HCT116 (cell line): ENCODE measurements around the gene AMOTL2. TPM values are rescaled to one million over a fixed set of nuclear protein-coding genes. Genes with fewer than 3 reads are reported as not detected.
A peak's percentile ranks its signal among the peaks of the same experiment; 100 is the strongest.

Experiments
- ATAC-seq: fragments of 200-7000 bp; cut with Tn5 transposase; 2 replicates; pipeline ENCODE4 v1.9.1; 2020; ENCODE audit warnings: mild to moderate bottlenecking, moderate library complexity
- BruUV-seq: library from RNA; stranded (reverse); fragments of 400-500 nt; replicated peaks from 2 replicates; lab custom pipeline; 2021; lab: Mats Ljungman, UMichigan
- CTCF ChIA-PET: fragments of 300-600 bp; sonication (Branson Sonifier 250); formaldehyde crosslinking; loops from one replicate; lab custom pipeline; 2021; ENCODE audit warnings: antibody characterized with exemption; lab: Charles Lee
- POLR2A ChIA-PET: fragments of 300-600, 350-600 bp; sonication (Branson Sonifier 250); formaldehyde crosslinking; loops from one replicate; lab custom pipeline; 2021; ENCODE audit warnings: antibody characterized with exemption; lab: Charles Lee
- RAD21 ChIA-PET, 2 experiments: fragments of 300-600 bp; sonication (Branson Sonifier 250); formaldehyde crosslinking; loops; one replicate each; lab custom pipeline; 2023; ENCODE audit warnings: low total read pairs in 2 of 2; ENCODE audit not compliant: uncharacterized antibody in 2 of 2, unreplicated experiment in 2 of 2, low non-redundant PET in 1 of 2; lab: Charles Lee
- DNase-seq: peaks from one replicate; pipeline ENCODE4 v3.0.0-alpha.2; 2010; ENCODE audit warnings: low read depth, low spot score
- H2AFZ ChIP-seq: fragments of 200-600 bp; shearing (Covaris generic), sonication (generic); 2 replicates; pipeline ENCODE4 v1.6.1; 2017; ENCODE audit warnings: low read depth, mixed run types, mixed read lengths, antibody characterized with exemption, low read length; ENCODE audit not compliant: poor library complexity, severe bottlenecking
- H3K27ac ChIP-seq: 2 replicates; pipeline ENCODE4 v1.5.1; 2012; ENCODE audit warnings: low read depth, low read length
- H3K27me3 ChIP-seq: fragments of 200-600 bp; sonication (generic); 2 replicates; pipeline ENCODE4 v1.6.1; 2016; ENCODE audit warnings: mixed run types, low read length, mixed read lengths; ENCODE audit not compliant: insufficient read depth
- H3K36me3 ChIP-seq, 2 experiments: fragments of 200-500 bp in 1 of 2; fragments of 200-600 bp in 1 of 2; sonication (Bioruptor generic) in 1 of 2; sonication (generic) in 1 of 2; 2 replicates each; pipeline versions ENCODE4 v1.5.1 to v1.6.1; 2014 to 2016; ENCODE audit warnings: low read length in 2 of 2, inconsistent platforms in 1 of 2, mixed read lengths in 1 of 2, mixed run types in 1 of 2; ENCODE audit not compliant: insufficient read depth in 2 of 2, control insufficient read depth in 1 of 2
- H3K4me1 ChIP-seq, 2 experiments: fragments of 200-600 bp in 1 of 2; sonication (generic) in 1 of 2; 2 replicates each; pipeline versions ENCODE4 v1.5.1 to v1.6.1; 2012 to 2017; ENCODE audit warnings: low read length in 2 of 2, inconsistent platforms in 1 of 2, mild to moderate bottlenecking in 1 of 2, mixed read lengths in 1 of 2, mixed run types in 1 of 2, moderate library complexity in 1 of 2; ENCODE audit not compliant: insufficient read depth in 2 of 2, control insufficient read depth in 1 of 2
- H3K4me2 ChIP-seq: fragments of 200-600 bp; sonication (generic); 2 replicates; pipeline ENCODE4 v1.6.1; 2017; ENCODE audit warnings: mixed run types, low read length, mixed read lengths
- H3K4me3 ChIP-seq, 2 experiments: fragments of 200-600 bp in 1 of 2; sonication (generic) in 1 of 2; replicated peaks in 1 of 2; 2 replicates each; pipeline ENCODE4 v1.5.1; 2011 to 2016; ENCODE audit warnings: low read length in 2 of 2, control low read depth in 1 of 2, low read depth in 1 of 2, mild to moderate bottlenecking in 1 of 2, mixed read lengths in 1 of 2, mixed run types in 1 of 2
- H3K79me2 ChIP-seq: fragments of 200-600 bp; sonication (generic); 2 replicates; pipeline ENCODE4 v1.6.1; 2017; ENCODE audit warnings: mild to moderate bottlenecking, mixed run types, low read length, moderate library complexity, mixed read lengths; ENCODE audit not compliant: insufficient read depth
- H3K9ac ChIP-seq: fragments of 200-600 bp; sonication (generic); 2 replicates; pipeline ENCODE4 v1.6.1; 2016; ENCODE audit warnings: low read length, mixed read lengths
- H3K9me2 ChIP-seq: fragments of 200-600 bp; sonication (generic), shearing (Covaris generic); 2 replicates; pipeline ENCODE4 v1.6.1; 2017; ENCODE audit warnings: mixed run types, mild to moderate bottlenecking, moderate library complexity; ENCODE audit not compliant: insufficient read depth
- H3K9me3 ChIP-seq, 2 experiments: fragments of 200-500 bp in 1 of 2; fragments of 200-600 bp in 1 of 2; sonication (Bioruptor generic) in 1 of 2; sonication (generic) in 1 of 2; 2 replicates each; pipeline ENCODE4 v1.6.1; 2014 to 2017; ENCODE audit warnings: low read length in 2 of 2, mixed read lengths in 2 of 2, inconsistent platforms in 1 of 2, low read depth in 1 of 2, mild to moderate bottlenecking in 1 of 2, mixed run types in 1 of 2, moderate library complexity in 1 of 2; ENCODE audit not compliant: control insufficient read depth in 1 of 2, insufficient read depth in 1 of 2
- H4K20me1 ChIP-seq: fragments of 200-600 bp; sonication (generic), shearing (Covaris generic); 2 replicates; pipeline ENCODE4 v1.6.1; 2017; ENCODE audit warnings: mixed run types, mild to moderate bottlenecking, moderate library complexity; ENCODE audit not compliant: insufficient read depth
- CBX3 ChIP-seq: IDR thresholded peaks from 2 replicates; pipeline ENCODE4 v1.6.1; 2012; ENCODE audit warnings: low read depth
- ELF1 ChIP-seq: IDR thresholded peaks from 2 replicates; pipeline ENCODE4 v1.6.1; 2012; ENCODE audit warnings: low read depth, borderline replicate concordance
- EZH2 ChIP-seq: fragments of 200-600 bp; sonication (generic); IDR thresholded peaks from 2 replicates; pipeline ENCODE4 v1.6.1; 2017; ENCODE audit warnings: antibody characterized with exemption, mixed run types
- EZH2phosphoT487 ChIP-seq: fragments of 200-600 bp; IDR thresholded peaks from 2 replicates; pipeline ENCODE4 v1.6.1; 2018; ENCODE audit warnings: antibody characterized with exemption, borderline replicate concordance
- FOSL1 ChIP-seq: IDR thresholded peaks from 2 replicates; pipeline ENCODE4 v1.6.1; 2012; ENCODE audit warnings: low read depth
- JUND ChIP-seq: IDR thresholded peaks from 2 replicates; pipeline ENCODE4 v1.6.1; 2012
- POLR2A ChIP-seq: IDR thresholded peaks from 2 replicates; pipeline ENCODE4 v1.7.0; 2011; ENCODE audit warnings: borderline replicate concordance; ENCODE audit not compliant: insufficient read depth, insufficient read length; ENCODE audit errors: extremely low read depth
- RAD21 ChIP-seq: IDR thresholded peaks from 2 replicates; pipeline ENCODE4 v1.6.1; 2012; ENCODE audit warnings: low read depth, mild to moderate bottlenecking
- SIN3A ChIP-seq: IDR thresholded peaks from 2 replicates; pipeline ENCODE4 v1.6.1; 2012; ENCODE audit warnings: low read depth
- TCF7L2 ChIP-seq: IDR thresholded peaks from 2 replicates; pipeline ENCODE4 v1.7.0; 2011; ENCODE audit warnings: borderline replicate concordance, inconsistent platforms; ENCODE audit not compliant: insufficient read depth, insufficient read length; ENCODE audit errors: extremely low read depth
- ZFX ChIP-seq: fragments of 450-650 bp; IDR thresholded peaks from 2 replicates; pipeline ENCODE4 v1.6.1; 2017
- ZNF274 ChIP-seq: fragments of 200-500 bp; sonication (Bioruptor generic); IDR thresholded peaks from 2 replicates; pipeline ENCODE4 v1.6.1; 2014; ENCODE audit warnings: mild to moderate bottlenecking, low read depth, low read length, inconsistent platforms
- intact Hi-C: fragments of 100-400 bp; cut with micrococcal nuclease; formaldehyde crosslinking; loops from 2 replicates; pipeline ENCODE4 v1.10.0; 2022
- total RNA-seq: library from RNA; stranded (reverse); gene quantifications from one replicate; pipeline ENCODE4 v1.2.1, GENCODE V29; 2021; ENCODE audit not compliant: unreplicated experiment
- TF ChIP-seq, protein P1 (sequence below): IDR thresholded peaks from 2 replicates; pipeline ENCODE4 v1.6.1; 2012; ENCODE audit warnings: low read depth
- TF ChIP-seq, protein P2 (sequence below): IDR thresholded peaks from 2 replicates; pipeline ENCODE4 v1.6.1; 2012
- TF ChIP-seq, protein P3 (sequence below): IDR thresholded peaks from 2 replicates; pipeline ENCODE4 v1.6.1; 2011; ENCODE audit warnings: mild to moderate bottlenecking, low read length, moderate library complexity; ENCODE audit not compliant: insufficient replicate concordance; ENCODE audit errors: extremely low read depth
- TF ChIP-seq, protein P4 (sequence below): IDR thresholded peaks from 2 replicates; pipeline ENCODE4 v1.6.1; 2012

Gene AMOTL2
- total RNA-seq, 1 experiment from 2014 or later = 54.0 TPM

DNA sequence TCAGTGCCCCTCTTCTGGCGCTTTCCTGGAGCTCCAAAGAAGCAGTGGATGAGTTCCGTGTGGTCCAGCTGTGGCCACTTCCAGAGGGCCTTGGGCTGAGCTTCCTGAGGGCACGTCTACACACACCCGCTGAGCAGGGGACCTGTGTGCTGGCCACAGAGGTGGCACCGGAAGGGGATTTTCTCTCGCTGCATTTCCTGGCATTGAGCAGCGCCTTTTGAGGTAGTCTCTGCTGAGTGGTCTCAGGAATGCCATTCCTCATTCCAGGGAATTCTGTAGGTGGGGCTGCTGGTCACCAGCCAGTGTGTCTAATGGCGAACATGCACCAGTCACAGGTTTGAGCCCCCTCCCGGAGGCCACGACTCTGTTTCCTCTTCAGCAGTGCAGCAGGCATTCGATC lies 48.1 kb downstream of the AMOTL2 start (continued):
- TF ChIP-seq, protein P1, sequence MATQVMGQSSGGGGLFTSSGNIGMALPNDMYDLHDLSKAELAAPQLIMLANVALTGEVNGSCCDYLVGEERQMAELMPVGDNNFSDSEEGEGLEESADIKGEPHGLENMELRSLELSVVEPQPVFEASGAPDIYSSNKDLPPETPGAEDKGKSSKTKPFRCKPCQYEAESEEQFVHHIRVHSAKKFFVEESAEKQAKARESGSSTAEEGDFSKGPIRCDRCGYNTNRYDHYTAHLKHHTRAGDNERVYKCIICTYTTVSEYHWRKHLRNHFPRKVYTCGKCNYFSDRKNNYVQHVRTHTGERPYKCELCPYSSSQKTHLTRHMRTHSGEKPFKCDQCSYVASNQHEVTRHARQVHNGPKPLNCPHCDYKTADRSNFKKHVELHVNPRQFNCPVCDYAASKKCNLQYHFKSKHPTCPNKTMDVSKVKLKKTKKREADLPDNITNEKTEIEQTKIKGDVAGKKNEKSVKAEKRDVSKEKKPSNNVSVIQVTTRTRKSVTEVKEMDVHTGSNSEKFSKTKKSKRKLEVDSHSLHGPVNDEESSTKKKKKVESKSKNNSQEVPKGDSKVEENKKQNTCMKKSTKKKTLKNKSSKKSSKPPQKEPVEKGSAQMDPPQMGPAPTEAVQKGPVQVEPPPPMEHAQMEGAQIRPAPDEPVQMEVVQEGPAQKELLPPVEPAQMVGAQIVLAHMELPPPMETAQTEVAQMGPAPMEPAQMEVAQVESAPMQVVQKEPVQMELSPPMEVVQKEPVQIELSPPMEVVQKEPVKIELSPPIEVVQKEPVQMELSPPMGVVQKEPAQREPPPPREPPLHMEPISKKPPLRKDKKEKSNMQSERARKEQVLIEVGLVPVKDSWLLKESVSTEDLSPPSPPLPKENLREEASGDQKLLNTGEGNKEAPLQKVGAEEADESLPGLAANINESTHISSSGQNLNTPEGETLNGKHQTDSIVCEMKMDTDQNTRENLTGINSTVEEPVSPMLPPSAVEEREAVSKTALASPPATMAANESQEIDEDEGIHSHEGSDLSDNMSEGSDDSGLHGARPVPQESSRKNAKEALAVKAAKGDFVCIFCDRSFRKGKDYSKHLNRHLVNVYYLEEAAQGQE = no peak
- TF ChIP-seq POLR2A = no peak
- TF ChIP-seq EZH2phosphoT487 = no peak
- TF ChIP-seq SIN3A = no peak
- TF ChIP-seq, protein P2, sequence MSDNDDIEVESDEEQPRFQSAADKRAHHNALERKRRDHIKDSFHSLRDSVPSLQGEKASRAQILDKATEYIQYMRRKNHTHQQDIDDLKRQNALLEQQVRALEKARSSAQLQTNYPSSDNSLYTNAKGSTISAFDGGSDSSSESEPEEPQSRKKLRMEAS = no peak
- no peak for TF ChIP-seq CBX3
- TF ChIP-seq, protein P3, sequence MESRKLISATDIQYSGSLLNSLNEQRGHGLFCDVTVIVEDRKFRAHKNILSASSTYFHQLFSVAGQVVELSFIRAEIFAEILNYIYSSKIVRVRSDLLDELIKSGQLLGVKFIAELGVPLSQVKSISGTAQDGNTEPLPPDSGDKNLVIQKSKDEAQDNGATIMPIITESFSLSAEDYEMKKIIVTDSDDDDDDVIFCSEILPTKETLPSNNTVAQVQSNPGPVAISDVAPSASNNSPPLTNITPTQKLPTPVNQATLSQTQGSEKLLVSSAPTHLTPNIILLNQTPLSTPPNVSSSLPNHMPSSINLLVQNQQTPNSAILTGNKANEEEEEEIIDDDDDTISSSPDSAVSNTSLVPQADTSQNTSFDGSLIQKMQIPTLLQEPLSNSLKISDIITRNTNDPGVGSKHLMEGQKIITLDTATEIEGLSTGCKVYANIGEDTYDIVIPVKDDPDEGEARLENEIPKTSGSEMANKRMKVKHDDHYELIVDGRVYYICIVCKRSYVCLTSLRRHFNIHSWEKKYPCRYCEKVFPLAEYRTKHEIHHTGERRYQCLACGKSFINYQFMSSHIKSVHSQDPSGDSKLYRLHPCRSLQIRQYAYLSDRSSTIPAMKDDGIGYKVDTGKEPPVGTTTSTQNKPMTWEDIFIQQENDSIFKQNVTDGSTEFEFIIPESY = no peak
- no peak for TF ChIP-seq RAD21

DNA sequence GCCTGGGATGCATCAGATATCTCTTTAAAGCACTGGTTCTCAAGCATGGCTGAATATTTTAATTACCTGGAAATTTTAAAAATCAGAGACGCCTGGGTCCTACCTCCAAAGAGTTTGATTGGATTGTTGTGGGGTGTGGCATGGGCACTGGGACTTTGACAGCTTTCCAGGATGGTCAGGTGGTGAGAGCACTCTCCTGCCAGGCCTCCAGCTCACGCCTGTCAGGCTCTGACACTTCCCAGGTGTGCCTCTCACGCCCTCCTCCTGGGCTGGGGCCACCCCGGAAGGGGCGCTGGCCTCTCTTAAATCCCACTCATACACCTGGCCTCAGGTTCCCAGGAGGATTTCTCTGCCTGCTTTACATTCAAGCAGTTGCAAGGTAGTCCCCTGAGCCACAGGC lies 48.5 kb downstream of the AMOTL2 start:
- ChIA-PET POLR2A (no interaction called here), RAD21 (no interaction called here), CTCF (no interaction called here)
- intact Hi-C loops = no loop called here
- peaks cover 43 to 64% of the 10 kb centered on the region in 2 experiments for H3K4me1 ChIP-seq
- no peaks in the 10 kb centered on the region for H3K36me3 ChIP-seq
- H3K79me2 ChIP-seq = no peaks in the 10 kb centered on the region
- DNase-seq = no peak
- no peak overlapping the region for H3K9ac ChIP-seq
- H3K4me3 ChIP-seq = no peak overlapping the region
- H3K27me3 ChIP-seq = no peaks in the 10 kb centered on the region
- no peaks in the 10 kb centered on the region for H4K20me1 ChIP-seq
- H3K9me2 ChIP-seq = no peaks in the 10 kb centered on the region
- H3K4me2 ChIP-seq = peak overlapping the region; percentile 83
- ATAC-seq = no peak
- no peaks in the 10 kb centered on the region for H3K9me3 ChIP-seq
- no peak overlapping the region for H2AFZ ChIP-seq
- no peak overlapping the region for H3K27ac ChIP-seq
- TF ChIP-seq ELF1 = no peak
- TF ChIP-seq SIN3A = no peak
- TF ChIP-seq, protein P2 = no peak
- TF ChIP-seq JUND = no peak
- TF ChIP-seq, protein P4, sequence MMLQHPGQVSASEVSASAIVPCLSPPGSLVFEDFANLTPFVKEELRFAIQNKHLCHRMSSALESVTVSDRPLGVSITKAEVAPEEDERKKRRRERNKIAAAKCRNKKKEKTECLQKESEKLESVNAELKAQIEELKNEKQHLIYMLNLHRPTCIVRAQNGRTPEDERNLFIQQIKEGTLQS = no peak
- TF ChIP-seq TCF7L2 = no peak
- TF ChIP-seq CBX3 = no peak
- no peak for TF ChIP-seq ZNF274
- no peak for TF ChIP-seq ZFX
- no peak for TF ChIP-seq FOSL1
- no peak for TF ChIP-seq EZH2
- no TSS peak for BruUV-seq
